Fibroblast of pulmonary artery (primary cell): ENCODE results near the gene PNKD.

Experiments used
- DNase-seq: peaks from one replicate; pipeline ENCODE4 v3.0.0-alpha.2; 2010; ENCODE audit warnings: low read depth
- H3K4me3 ChIP-seq: replicated peaks from 2 replicates; pipeline ENCODE4 v1.5.1; 2011; ENCODE audit warnings: low read depth, mild to moderate bottlenecking, control low read depth, low read length, moderate library complexity
- CTCF ChIP-seq: IDR thresholded peaks from 2 replicates; pipeline ENCODE4 v1.5.1; 2011; ENCODE audit warnings: mild to moderate bottlenecking, control low read depth, low read length, inconsistent platforms; ENCODE audit errors: missing control alignments

Gene PNKD

DNA sequence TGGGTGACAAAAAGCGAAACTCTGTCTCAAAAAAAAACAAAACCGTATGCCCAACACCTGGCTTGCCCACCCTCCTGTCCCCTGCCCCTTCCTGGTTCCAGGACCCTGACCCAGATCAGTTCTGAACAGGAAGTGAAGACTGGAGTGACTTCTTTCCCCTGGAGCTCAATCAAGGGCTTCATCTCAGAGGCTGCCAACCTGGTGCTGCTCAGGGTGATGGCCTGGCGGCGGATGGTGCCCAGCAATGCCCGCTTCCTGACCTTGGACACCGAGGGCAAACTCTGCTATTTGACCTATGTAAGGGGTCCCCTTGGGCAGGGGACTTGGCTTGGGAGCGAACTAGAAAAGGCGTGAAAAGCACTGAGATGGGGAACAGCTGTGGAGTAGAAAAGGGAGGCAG, 92.3 kb downstream of the PNKD start:
- TF ChIP-seq CTCF: no peak
- H3K4me3 ChIP-seq: no peak overlapping the region

DNA sequence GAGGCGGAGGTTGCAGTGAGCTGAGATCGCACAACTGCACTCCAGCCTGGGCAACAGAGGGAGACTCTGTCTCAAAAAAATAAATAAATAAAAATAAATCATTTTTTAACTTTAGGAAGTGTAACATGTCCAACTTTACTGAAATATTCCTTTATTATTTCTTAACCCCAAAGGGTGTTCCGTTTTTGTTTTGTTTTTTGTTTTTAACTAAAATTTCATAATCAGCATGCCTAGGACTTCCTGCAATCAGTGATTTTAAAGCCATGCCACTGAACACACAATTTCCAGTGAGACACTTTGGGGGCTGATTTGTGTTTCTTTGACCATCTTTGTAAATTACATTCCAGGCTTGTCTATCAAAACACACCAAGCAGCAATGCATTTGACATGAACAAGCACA, 93.4 kb downstream of the PNKD start:
- H3K4me3 ChIP-seq: no peak overlapping the region
- DNase-seq: no peak
- TF ChIP-seq CTCF: no peak

More for the DNA sequence above, 92.3 kb downstream of the PNKD start:
- no peak for DNase-seq

GRCh38 chr2:218364196-218364595, 93.9 kb downstream of the PNKD start:
- DNase-seq: no peak

DNA sequence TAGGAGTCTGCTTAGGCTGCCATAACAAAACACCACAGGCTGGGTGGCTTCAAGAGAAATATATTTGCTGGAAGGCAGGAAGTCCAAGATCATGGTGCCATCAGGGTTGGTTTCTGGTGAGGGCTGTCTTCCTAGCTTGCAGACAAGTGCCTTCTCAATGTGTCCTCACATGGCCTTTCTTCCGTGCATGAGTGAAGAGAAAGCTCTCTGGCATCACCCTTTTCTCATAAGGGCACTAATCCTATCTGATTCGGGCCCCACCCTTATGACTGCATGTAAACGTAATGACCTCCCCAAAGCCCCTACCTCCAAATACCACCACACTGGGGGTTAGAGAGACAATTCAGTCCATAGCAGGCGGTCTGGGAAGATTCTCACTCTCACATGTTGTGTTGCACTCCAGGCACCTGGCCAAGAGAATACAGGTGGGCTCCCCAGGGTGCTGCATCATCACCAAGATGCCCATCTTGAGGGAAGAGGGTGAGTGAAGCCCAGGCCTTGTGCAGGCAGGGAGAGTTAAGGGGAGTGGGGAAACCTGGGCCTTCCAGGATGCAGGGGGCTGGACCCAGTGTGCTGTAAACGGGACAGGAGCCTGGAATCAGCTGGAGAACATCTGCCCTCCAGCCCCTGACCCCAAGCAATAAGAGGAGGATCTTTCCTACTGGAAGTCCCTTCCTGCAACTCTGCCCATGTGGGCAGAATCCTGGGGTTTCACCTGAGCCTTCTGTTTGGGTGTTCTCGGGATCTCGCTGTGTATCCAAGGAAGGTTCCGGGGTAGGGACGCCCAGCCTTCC, 96.5 kb downstream of the PNKD start:
- peak overlapping the region; percentile 49 for H3K4me3 ChIP-seq
- DNase-seq: no peak
- TF ChIP-seq CTCF: no peak

More at GRCh38 chr2:218364196-218364595, 93.9 kb downstream of the PNKD start:
- H3K4me3 ChIP-seq: no peak overlapping the region
- TF ChIP-seq CTCF: no peak

- no peak for TF ChIP-seq CTCF
- peak overlapping the region; percentile 49 for H3K4me3 ChIP-seq
- DNase-seq: peak; percentile 65
Observed at GRCh38 chr2:218367415-218368149, 97.3 kb downstream of the PNKD start.

DNA sequence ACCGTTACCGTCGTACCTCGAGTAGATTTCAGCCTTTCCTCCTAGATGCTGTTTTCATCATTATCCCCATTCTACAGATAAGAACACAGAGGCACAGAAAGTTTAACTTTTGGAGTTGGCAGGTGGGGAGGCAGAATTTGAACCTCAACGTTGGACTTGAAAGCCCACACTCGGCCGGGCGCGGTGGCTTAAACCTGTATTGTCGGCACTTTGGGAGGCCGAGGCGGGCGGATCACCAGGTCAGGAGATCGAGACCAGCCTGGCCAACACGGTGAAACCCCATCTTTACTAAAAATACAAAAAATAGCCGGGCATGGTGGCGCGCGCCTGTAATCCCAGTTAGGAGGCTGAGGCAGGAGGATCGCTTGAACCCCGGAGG, 97.8 kb downstream of the PNKD start:
- peak overlapping the region; percentile 49 for H3K4me3 ChIP-seq
- DNase-seq: no peak

More for the DNA sequence above, 97.8 kb downstream of the PNKD start:
- no peak for TF ChIP-seq CTCF
